OCI-LY3 (cell line): Measurements from ENCODE around the gene C1orf105.

Experiments
- H2AFZ ChIP-seq: fragments of 200-600, 300-600 bp; shearing (Covaris generic); 2 replicates; pipeline ENCODE4 v1.6.0; 2014; ENCODE audit warnings: antibody characterized with exemption, low read depth, low read length
- H3K27ac ChIP-seq: fragments of 200-600, 300-600 bp; sonication (generic); 2 replicates; pipeline ENCODE4 v1.5.1; 2014; ENCODE audit warnings: mild to moderate bottlenecking, low read length, moderate library complexity, mixed read lengths
- H3K27me3 ChIP-seq: fragments of 200-600, 300-600 bp; sonication (generic); 2 replicates; pipeline ENCODE4 v1.6.1; 2014; ENCODE audit warnings: low read depth, low read length, mixed read lengths
- H3K36me3 ChIP-seq: fragments of 200-600, 300-600 bp; sonication (generic); replicated peaks from 2 replicates; pipeline ENCODE3; 2014; ENCODE audit warnings: low read depth, low read length, mixed read lengths
- H3K4me1 ChIP-seq: fragments of 300-600, 200-600 bp; sonication (generic); 2 replicates; pipeline ENCODE4 v1.6.1; 2014; ENCODE audit warnings: low read length, mixed read lengths
- H3K4me2 ChIP-seq: fragments of 200-600, 300-600 bp; sonication (generic); 2 replicates; pipeline ENCODE4 v1.6.1; 2014; ENCODE audit warnings: low read length, mixed read lengths
- H3K4me3 ChIP-seq: fragments of 300-600, 200-600 bp; sonication (generic); 2 replicates; pipeline ENCODE4 v1.5.1; 2014; ENCODE audit warnings: antibody characterized with exemption, mild to moderate bottlenecking, low read length, moderate library complexity
- H3K79me2 ChIP-seq: fragments of 300-600, 200-600 bp; shearing (Covaris generic); 2 replicates; pipeline ENCODE4 v1.6.1; 2014; ENCODE audit warnings: mild to moderate bottlenecking, low read length, mixed read lengths
- H3K9ac ChIP-seq: fragments of 300-600, 200-600 bp; shearing (Covaris generic); 2 replicates; pipeline ENCODE4 v1.6.0; 2014; ENCODE audit warnings: mild to moderate bottlenecking, low read length, moderate library complexity
- H3K9me3 ChIP-seq: fragments of 200-600, 300-600 bp; shearing (Covaris generic); 2 replicates; pipeline ENCODE4 v1.6.1; 2014; ENCODE audit warnings: low read length, mixed read lengths; ENCODE audit not compliant: insufficient read depth
- H4K20me1 ChIP-seq: fragments of 200-600, 300-600 bp; sonication (generic); 2 replicates; pipeline ENCODE4 v1.6.1; 2016; ENCODE audit warnings: low read length, mixed read lengths; ENCODE audit not compliant: insufficient read depth
- EZH2phosphoT487 ChIP-seq: fragments of 200-600 bp; shearing (Covaris generic); IDR thresholded peaks from 2 replicates; pipeline ENCODE4 v1.6.1; 2018; ENCODE audit warnings: antibody characterized with exemption, mixed run types, low read depth
- TF ChIP-seq, protein P1 (sequence below): fragments of 200-600, 300-600 bp; sonication (generic); IDR thresholded peaks from 2 replicates; pipeline ENCODE4 v1.5.1; 2014; ENCODE audit warnings: antibody characterized with exemption, low read length, low read depth

The C1orf105 gene

DNA sequence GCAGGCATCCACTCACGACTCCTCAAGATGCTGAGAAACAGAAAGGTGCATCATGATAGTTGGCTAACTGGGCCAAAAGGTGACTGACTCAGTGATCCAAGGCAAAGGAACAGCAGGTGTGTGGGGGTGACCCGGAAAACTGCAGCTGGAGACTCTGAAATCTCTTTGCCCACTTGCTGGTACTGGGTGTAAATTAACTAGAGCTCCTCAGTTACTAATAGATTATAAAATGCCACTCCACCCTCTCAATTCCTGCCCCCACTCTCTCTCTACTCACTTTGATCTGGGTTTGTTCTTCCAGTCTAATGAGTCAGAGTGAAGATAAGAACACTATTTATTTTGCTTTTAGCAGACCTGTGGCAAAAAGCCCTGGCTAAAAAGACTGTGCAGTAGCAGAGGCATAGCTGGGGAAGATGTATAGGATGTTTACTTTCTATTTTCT, 30.5 kb downstream of the C1orf105 start:
- peaks cover 27% of the 10 kb centered on the region for H3K4me1 ChIP-seq
- TF ChIP-seq EZH2phosphoT487 = no peak
- TF ChIP-seq, protein P1, sequence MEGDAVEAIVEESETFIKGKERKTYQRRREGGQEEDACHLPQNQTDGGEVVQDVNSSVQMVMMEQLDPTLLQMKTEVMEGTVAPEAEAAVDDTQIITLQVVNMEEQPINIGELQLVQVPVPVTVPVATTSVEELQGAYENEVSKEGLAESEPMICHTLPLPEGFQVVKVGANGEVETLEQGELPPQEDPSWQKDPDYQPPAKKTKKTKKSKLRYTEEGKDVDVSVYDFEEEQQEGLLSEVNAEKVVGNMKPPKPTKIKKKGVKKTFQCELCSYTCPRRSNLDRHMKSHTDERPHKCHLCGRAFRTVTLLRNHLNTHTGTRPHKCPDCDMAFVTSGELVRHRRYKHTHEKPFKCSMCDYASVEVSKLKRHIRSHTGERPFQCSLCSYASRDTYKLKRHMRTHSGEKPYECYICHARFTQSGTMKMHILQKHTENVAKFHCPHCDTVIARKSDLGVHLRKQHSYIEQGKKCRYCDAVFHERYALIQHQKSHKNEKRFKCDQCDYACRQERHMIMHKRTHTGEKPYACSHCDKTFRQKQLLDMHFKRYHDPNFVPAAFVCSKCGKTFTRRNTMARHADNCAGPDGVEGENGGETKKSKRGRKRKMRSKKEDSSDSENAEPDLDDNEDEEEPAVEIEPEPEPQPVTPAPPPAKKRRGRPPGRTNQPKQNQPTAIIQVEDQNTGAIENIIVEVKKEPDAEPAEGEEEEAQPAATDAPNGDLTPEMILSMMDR = no peak
- no peaks in the 10 kb centered on the region for H3K9me3 ChIP-seq
- peak overlapping the region; percentile 72 for H3K4me2 ChIP-seq
- no peaks in the 10 kb centered on the region for H3K36me3 ChIP-seq
- no peak overlapping the region for H3K27ac ChIP-seq
- H3K4me3 ChIP-seq = peak overlapping the region; percentile 69; the same call in 1 of the 2 replicates
- no peak overlapping the region for H3K9ac ChIP-seq
- H3K79me2 ChIP-seq = no peaks in the 10 kb centered on the region
- H3K27me3 ChIP-seq = no peaks in the 10 kb centered on the region
- H4K20me1 ChIP-seq = no peaks in the 10 kb centered on the region
- peak overlapping the region; percentile 97 for H2AFZ ChIP-seq

DNA sequence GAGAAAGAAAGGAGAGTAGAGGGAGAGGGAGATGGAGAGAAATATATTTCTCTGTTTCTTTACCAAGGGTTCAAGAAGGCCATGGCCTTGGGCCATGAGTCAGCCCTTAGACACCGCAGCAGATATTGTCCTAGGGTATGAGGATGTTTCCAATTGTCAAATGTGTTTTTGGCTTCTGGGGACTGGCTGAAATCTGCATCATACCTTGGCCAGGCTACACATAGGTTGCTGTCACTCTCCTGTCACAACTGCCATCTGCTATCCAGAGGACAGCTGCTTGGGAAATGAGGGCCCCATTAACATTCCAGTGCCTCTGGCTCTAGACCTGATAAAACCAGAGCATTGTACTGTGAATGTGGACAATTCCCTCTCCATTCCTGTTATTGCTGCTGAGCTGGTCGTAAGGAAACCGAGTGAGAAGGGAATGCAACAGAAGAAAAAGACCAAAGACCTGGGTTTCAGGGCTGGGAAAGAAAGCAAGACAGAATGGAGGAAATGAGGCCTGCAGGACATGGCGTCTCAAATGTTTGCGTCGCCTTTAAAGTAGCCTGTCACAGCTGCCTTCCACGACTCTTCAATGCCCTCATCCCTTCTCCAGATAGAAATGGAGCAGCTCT, 32.2 kb downstream of the C1orf105 start:
- no peaks in the 10 kb centered on the region for H3K79me2 ChIP-seq
- TF ChIP-seq, protein P1 = no peak
- no peak for TF ChIP-seq EZH2phosphoT487
- H3K4me2 ChIP-seq = no peak overlapping the region
- H3K4me1 ChIP-seq = peaks cover 27% of the 10 kb centered on the region
- H3K36me3 ChIP-seq = no peaks in the 10 kb centered on the region
- H3K9ac ChIP-seq = no peak overlapping the region
- no peak overlapping the region for H2AFZ ChIP-seq
- H4K20me1 ChIP-seq = no peaks in the 10 kb centered on the region
- no peaks in the 10 kb centered on the region for H3K27me3 ChIP-seq
- no peak overlapping the region for H3K4me3 ChIP-seq
- no peaks in the 10 kb centered on the region for H3K9me3 ChIP-seq
- no peak overlapping the region for H3K27ac ChIP-seq

DNA sequence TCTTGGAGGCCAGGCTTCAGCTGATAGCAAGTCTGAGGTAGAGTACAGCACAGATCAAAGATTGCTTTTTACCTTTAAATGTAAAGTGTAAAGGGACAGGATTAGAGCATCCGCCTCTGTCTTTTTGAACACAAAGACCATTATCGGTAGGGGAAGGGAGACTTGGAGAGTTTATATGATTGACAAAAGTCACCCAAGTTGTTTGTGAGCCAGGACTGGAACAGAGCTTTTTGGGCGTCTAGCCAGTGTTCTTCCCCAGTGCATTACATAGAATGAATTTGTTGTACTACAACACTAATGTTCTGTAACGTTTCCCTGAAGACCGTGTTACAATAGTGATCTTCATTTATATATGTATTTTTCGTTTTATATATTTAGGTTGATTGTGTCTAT, 32.7 kb downstream of the C1orf105 start:
- H3K9me3 ChIP-seq = no peaks in the 10 kb centered on the region
- TF ChIP-seq EZH2phosphoT487 = no peak
- TF ChIP-seq, protein P1 = no peak
- no peaks in the 10 kb centered on the region for H3K27me3 ChIP-seq
- no peak overlapping the region for H3K27ac ChIP-seq
- H3K36me3 ChIP-seq = no peaks in the 10 kb centered on the region
- H4K20me1 ChIP-seq = no peaks in the 10 kb centered on the region
- H3K79me2 ChIP-seq = no peaks in the 10 kb centered on the region
- no peak overlapping the region for H3K9ac ChIP-seq
- no peak overlapping the region for H3K4me2 ChIP-seq
- no peak overlapping the region for H2AFZ ChIP-seq
- no peak overlapping the region for H3K4me3 ChIP-seq
- H3K4me1 ChIP-seq = peaks cover 27% of the 10 kb centered on the region

DNA sequence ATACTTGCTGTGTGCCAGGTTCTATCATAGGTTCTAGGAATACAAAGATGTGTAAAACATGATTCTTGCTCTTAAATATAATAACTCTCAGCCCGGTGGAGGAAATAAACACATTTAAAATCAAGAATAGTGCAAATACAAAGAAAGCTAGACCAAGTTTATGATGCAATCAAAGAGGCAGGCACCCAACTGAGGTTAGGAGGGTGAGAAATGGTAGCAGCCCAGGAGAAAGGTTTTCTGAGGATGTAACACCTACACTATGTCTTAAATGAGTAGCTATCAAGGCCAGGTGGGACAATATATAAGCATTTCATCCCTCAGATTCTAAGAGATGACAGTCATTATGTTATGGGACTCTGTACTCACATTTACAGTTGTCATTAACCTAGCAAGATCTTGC, 33.1 kb downstream of the C1orf105 start:
- H3K79me2 ChIP-seq = no peaks in the 10 kb centered on the region
- no peak overlapping the region for H3K4me3 ChIP-seq
- H3K9ac ChIP-seq = no peak overlapping the region
- H3K4me1 ChIP-seq = peaks cover 26% of the 10 kb centered on the region
- H3K27ac ChIP-seq = no peak overlapping the region
- no peak overlapping the region for H3K4me2 ChIP-seq
- H3K9me3 ChIP-seq = no peaks in the 10 kb centered on the region
- TF ChIP-seq, protein P1 = no peak
- TF ChIP-seq EZH2phosphoT487 = no peak
- no peaks in the 10 kb centered on the region for H3K27me3 ChIP-seq
- no peaks in the 10 kb centered on the region for H4K20me1 ChIP-seq
- H3K36me3 ChIP-seq = no peaks in the 10 kb centered on the region
- no peak overlapping the region for H2AFZ ChIP-seq
